Adrenal gland (tissue), 5 donors: Measurements from ENCODE around the gene WWOX.

Experiments
- POLR2A ChIP-seq, 2 donors: fragments of 450-650 bp; IDR thresholded peaks; one replicate each; pipeline ENCODE4 v1.6.1; 2017; ENCODE audit warnings: antibody characterized with exemption in 2 of 2, mild to moderate bottlenecking in 2 of 2, moderate library complexity in 1 of 2
- TF ChIP-seq, protein P1 (sequence below), 6 experiments: fragments of 450-650 bp in 4 of 6; fragments of 200-600 bp in 2 of 6; sonication (generic) in 1 of 6; IDR thresholded peaks; 1 replicate in 5 of 6; 2 replicates in 1 of 6; pipeline versions ENCODE4 v1.5.1 to v1.8.0; 2016 to 2021; ENCODE audit warnings: antibody characterized with exemption in 6 of 6, mild to moderate bottlenecking in 2 of 6, moderate library complexity in 1 of 6
- donor health status: DM: no; HTN: no; CAD: no.

DNA sequence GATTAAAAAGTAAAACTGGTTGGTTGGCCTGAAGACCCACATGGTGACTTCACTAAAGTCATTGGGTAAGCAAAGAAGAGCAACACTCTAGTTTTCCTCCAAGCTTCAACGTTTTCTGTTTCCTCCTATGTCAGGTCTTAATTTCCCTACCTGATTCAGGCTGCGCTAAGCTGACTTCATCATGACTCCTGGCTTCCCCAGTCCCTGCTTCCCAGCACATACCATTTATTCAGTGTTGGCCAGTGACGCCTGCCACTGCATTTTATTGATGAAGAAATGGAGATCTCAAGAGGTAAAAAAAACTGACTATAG lies 645.3 kb downstream of the WWOX start:
- TF ChIP-seq, protein P1, sequence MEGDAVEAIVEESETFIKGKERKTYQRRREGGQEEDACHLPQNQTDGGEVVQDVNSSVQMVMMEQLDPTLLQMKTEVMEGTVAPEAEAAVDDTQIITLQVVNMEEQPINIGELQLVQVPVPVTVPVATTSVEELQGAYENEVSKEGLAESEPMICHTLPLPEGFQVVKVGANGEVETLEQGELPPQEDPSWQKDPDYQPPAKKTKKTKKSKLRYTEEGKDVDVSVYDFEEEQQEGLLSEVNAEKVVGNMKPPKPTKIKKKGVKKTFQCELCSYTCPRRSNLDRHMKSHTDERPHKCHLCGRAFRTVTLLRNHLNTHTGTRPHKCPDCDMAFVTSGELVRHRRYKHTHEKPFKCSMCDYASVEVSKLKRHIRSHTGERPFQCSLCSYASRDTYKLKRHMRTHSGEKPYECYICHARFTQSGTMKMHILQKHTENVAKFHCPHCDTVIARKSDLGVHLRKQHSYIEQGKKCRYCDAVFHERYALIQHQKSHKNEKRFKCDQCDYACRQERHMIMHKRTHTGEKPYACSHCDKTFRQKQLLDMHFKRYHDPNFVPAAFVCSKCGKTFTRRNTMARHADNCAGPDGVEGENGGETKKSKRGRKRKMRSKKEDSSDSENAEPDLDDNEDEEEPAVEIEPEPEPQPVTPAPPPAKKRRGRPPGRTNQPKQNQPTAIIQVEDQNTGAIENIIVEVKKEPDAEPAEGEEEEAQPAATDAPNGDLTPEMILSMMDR (IDR thresholded peaks at IDR 0.05), result no peak
- no peak for TF ChIP-seq POLR2A (IDR thresholded peaks at IDR 0.05)
